ENCODE data around the gene SEPTIN2. TPM values are rescaled to one million over a fixed set of nuclear protein-coding genes. Genes with fewer than 3 reads are reported as not detected.
A peak's percentile ranks its signal among the peaks of the same experiment; 100 is the strongest.

SEPTIN2 gene
- total RNA-seq, 2 donors from 2014 or later: 190 to 216 TPM

GRCh38 chr2:241295326-241296095 lies 20.2 kb upstream of the SEPTIN2 start:
- H3K9me3 ChIP-seq (ENCODE audit: control insufficient read depth, low read length, poor library complexity, severe bottlenecking): no peaks in the 10 kb centered on the region
- no peak for ATAC-seq
- Mint-ChIP-seq H3K36me3 (ENCODE audit: low read depth) (peaks cover 4% of the 10 kb centered on the region), H3K4me3 (no peak overlapping the region), H3K4me1 (peaks cover 50% of the 10 kb centered on the region), H3K27ac (peak overlapping the region; percentile 45), H3K27me3 (no peaks in the 10 kb centered on the region)
- no peak for DNase-seq

- Mint-ChIP-seq H3K27me3 (no peaks in the 10 kb centered on the region), H3K4me3 (no peak overlapping the region), H3K4me1 (peaks cover 46% of the 10 kb centered on the region), H3K36me3 (ENCODE audit: low read depth) (peaks cover 4% of the 10 kb centered on the region), H3K27ac (peak overlapping the region; percentile 79)
- DNase-seq (no peak), ATAC-seq (no peak)
- H3K9me3 ChIP-seq (ENCODE audit: control insufficient read depth, low read length, poor library complexity, severe bottlenecking): no peaks in the 10 kb centered on the region
These were observed 19.0 kb upstream of the SEPTIN2 start for GRCh38 chr2:241296767-241297166.

GRCh38 chr2:241298673-241299072 lies 17.1 kb upstream of the SEPTIN2 start:
- ATAC-seq: peak; percentile 55
- peak overlapping the region; percentile 90 for H3K4me3 Mint-ChIP-seq
- peaks cover 4% of the 10 kb centered on the region for H3K36me3 Mint-ChIP-seq (ENCODE audit: low read depth)
- H3K27me3 Mint-ChIP-seq: no peaks in the 10 kb centered on the region
- DNase-seq: no peak
- H3K9me3 ChIP-seq (ENCODE audit: control insufficient read depth, low read length, poor library complexity, severe bottlenecking): no peaks in the 10 kb centered on the region
- peaks cover 44% of the 10 kb centered on the region for H3K4me1 Mint-ChIP-seq
- H3K27ac Mint-ChIP-seq: peak overlapping the region; percentile 98

- H3K27me3 Mint-ChIP-seq: no peaks in the 10 kb centered on the region
- H3K4me3 Mint-ChIP-seq: peak overlapping the region; percentile 63
- H3K9me3 ChIP-seq (ENCODE audit: control insufficient read depth, low read length, poor library complexity, severe bottlenecking): no peaks in the 10 kb centered on the region
- H3K4me1 Mint-ChIP-seq: peaks cover 47% of the 10 kb centered on the region
- H3K27ac Mint-ChIP-seq: peak overlapping the region; percentile 98
- ATAC-seq (peak; percentile 94), DNase-seq (peak in 2 of 3 donors; percentile 38 to 65)
- peaks cover 4% of the 10 kb centered on the region for H3K36me3 Mint-ChIP-seq (ENCODE audit: low read depth)
These were observed 15.7 kb upstream of the SEPTIN2 start for GRCh38 chr2:241300000-241300399.

DNA sequence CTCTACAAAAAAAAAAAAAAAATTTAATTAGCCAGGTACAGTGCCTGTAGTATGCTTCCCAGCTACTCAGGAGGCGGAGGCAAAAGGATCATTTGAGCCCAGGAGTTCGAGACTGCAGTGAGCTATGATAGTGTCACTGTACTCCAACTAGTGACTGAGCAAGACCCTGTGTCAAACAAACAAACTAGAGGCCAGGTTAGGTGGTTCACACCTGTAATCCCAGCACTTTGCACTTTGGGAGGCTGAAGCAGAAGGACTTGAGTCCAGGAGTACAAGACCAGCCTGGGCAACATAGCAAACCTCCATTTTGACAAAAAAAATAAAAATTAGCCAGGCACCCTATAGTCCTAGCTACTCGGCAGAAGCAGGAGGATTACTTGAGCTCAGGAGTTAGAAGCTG lies 13.6 kb upstream of the SEPTIN2 start:
- ATAC-seq: no peak
- H3K4me3 Mint-ChIP-seq: no peak overlapping the region
- DNase-seq: no peak
- peak overlapping the region; percentile 88 for H3K27ac Mint-ChIP-seq
- peaks cover 41% of the 10 kb centered on the region for H3K4me1 Mint-ChIP-seq
- H3K27me3 Mint-ChIP-seq: no peaks in the 10 kb centered on the region
- H3K9me3 ChIP-seq (ENCODE audit: control insufficient read depth, low read length, poor library complexity, severe bottlenecking): no peaks in the 10 kb centered on the region
- peaks cover 3% of the 10 kb centered on the region for H3K36me3 Mint-ChIP-seq (ENCODE audit: low read depth)

- no peak for ATAC-seq
- no peaks in the 10 kb centered on the region for H3K9me3 ChIP-seq (ENCODE audit: control insufficient read depth, low read length, poor library complexity, severe bottlenecking)
- Mint-ChIP-seq H3K27me3 (no peaks in the 10 kb centered on the region), H3K4me1 (peaks cover 40% of the 10 kb centered on the region), H3K36me3 (ENCODE audit: low read depth) (no peaks in the 10 kb centered on the region), H3K4me3 (no peak overlapping the region), H3K27ac (peak overlapping the region; percentile 88)
- DNase-seq: no peak
These were observed 12.7 kb upstream of the SEPTIN2 start for GRCh38 chr2:241302759-241303651.

DNA sequence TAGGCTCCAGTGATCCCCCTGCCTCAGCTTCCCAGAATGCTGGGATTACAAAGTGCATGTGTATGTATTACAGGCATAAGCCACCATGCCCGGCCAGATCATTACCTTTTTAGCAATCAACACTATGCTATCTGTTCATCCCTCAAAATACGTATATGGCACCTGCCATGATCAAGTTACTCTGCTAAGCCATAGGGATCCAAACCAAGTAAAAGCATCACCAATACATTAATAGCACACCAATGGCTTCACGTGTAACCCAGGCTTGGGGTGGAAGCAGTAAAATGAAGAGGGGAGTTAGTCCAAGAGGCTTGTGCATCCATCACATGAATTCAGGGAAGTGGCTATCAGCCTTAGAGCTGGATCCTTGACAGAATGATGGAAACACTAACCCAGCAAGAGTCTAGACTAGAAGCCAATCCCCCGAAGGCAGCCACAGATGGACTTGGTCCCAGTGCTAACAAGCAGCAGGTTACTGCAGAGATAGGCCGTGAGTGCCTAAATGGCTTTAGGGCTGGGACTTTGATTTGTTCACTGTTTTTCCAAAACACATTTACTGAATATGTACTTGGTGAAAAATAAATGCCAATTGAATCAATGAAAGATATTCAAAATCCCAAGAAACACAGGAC lies 11.6 kb upstream of the SEPTIN2 start:
- Mint-ChIP-seq H3K4me1 (peaks cover 40% of the 10 kb centered on the region), H3K4me3 (no peak overlapping the region), H3K27ac (peak overlapping the region; percentile 88), H3K27me3 (no peaks in the 10 kb centered on the region), H3K36me3 (ENCODE audit: low read depth) (no peaks in the 10 kb centered on the region)
- no peak for DNase-seq
- no peak for ATAC-seq
- H3K9me3 ChIP-seq (ENCODE audit: control insufficient read depth, low read length, poor library complexity, severe bottlenecking): no peaks in the 10 kb centered on the region

- H3K27ac Mint-ChIP-seq: peak overlapping the region; percentile 95
- no peaks in the 10 kb centered on the region for H3K9me3 ChIP-seq (ENCODE audit: control insufficient read depth, low read length, poor library complexity, severe bottlenecking)
- H3K4me3 Mint-ChIP-seq: no peak overlapping the region
- no peaks in the 10 kb centered on the region for H3K36me3 Mint-ChIP-seq (ENCODE audit: low read depth)
- DNase-seq (no peak), ATAC-seq (no peak)
- H3K4me1 Mint-ChIP-seq: peaks cover 56% of the 10 kb centered on the region
- H3K27me3 Mint-ChIP-seq: no peaks in the 10 kb centered on the region
These were observed 8.7 kb upstream of the SEPTIN2 start for GRCh38 chr2:241307055-241307454.

DNA sequence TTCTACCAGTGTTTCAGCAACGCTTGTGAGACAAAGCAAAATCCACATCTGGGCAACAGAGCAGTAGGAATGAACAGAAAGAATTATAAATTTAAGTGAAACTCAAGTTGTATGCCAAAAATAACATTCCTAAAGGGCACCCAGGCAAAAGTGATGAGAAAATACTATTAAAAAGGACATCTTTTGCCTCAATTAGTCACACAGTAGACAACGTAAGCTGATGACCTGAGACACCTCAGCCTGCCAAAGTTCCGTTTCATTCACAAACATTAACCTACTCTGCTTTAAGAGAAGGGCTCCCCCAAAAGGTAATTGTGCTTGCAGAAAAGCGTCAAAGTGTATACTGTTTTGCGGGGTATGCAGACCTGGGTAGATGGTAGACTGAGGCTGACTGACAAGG lies 7.5 kb upstream of the SEPTIN2 start:
- H3K9me3 ChIP-seq (ENCODE audit: control insufficient read depth, low read length, poor library complexity, severe bottlenecking): no peaks in the 10 kb centered on the region
- ATAC-seq (no peak), DNase-seq (no peak)
- Mint-ChIP-seq H3K27me3 (no peaks in the 10 kb centered on the region), H3K27ac (peak overlapping the region; percentile 95), H3K4me1 (peaks cover 51% of the 10 kb centered on the region), H3K4me3 (no peak overlapping the region), H3K36me3 (ENCODE audit: low read depth) (no peaks in the 10 kb centered on the region)

- no peaks in the 10 kb centered on the region for H3K27me3 Mint-ChIP-seq
- peak overlapping the region; percentile 95 for H3K27ac Mint-ChIP-seq
- DNase-seq: no peak
- ATAC-seq: no peak
- peaks cover 50% of the 10 kb centered on the region for H3K4me1 Mint-ChIP-seq
- H3K4me3 Mint-ChIP-seq: peak overlapping the region; percentile 84
- H3K9me3 ChIP-seq (ENCODE audit: control insufficient read depth, low read length, poor library complexity, severe bottlenecking): no peaks in the 10 kb centered on the region
- H3K36me3 Mint-ChIP-seq (ENCODE audit: low read depth): no peaks in the 10 kb centered on the region
These were observed 6.8 kb upstream of the SEPTIN2 start for GRCh38 chr2:241308832-241309500.

GRCh38 chr2:241309684-241310117 lies 6.0 kb upstream of the SEPTIN2 start:
- H3K27me3 Mint-ChIP-seq: no peaks in the 10 kb centered on the region
- peaks cover 50% of the 10 kb centered on the region for H3K4me1 Mint-ChIP-seq
- DNase-seq: peak in 2 of 3 donors; percentile 47 to 52
- no peaks in the 10 kb centered on the region for H3K36me3 Mint-ChIP-seq (ENCODE audit: low read depth)
- H3K4me3 Mint-ChIP-seq: peak overlapping the region; percentile 84
- H3K27ac Mint-ChIP-seq: peak overlapping the region; percentile 95
- no peaks in the 10 kb centered on the region for H3K9me3 ChIP-seq (ENCODE audit: control insufficient read depth, low read length, poor library complexity, severe bottlenecking)
- peak; percentile 96 for ATAC-seq

- Mint-ChIP-seq H3K4me3 (peak overlapping the region; percentile 66), H3K4me1 (peaks cover 47% of the 10 kb centered on the region), H3K27me3 (no peaks in the 10 kb centered on the region), H3K27ac (peak overlapping the region; percentile 95), H3K36me3 (ENCODE audit: low read depth) (no peaks in the 10 kb centered on the region)
- H3K9me3 ChIP-seq (ENCODE audit: control insufficient read depth, low read length, poor library complexity, severe bottlenecking): no peaks in the 10 kb centered on the region
- DNase-seq (no peak), ATAC-seq (no peak)
These were observed 4.7 kb upstream of the SEPTIN2 start for GRCh38 chr2:241310917-241311566.
